NCI-H2227 (cell line): ENCODE data around the gene ACO1.

Experiments used
- DNase-seq: peaks from one replicate; lab custom pipeline; 2025; ENCODE audit not compliant: unreplicated experiment; lab: John Stamatoyannopoulos, UW

Gene ACO1

DNA sequence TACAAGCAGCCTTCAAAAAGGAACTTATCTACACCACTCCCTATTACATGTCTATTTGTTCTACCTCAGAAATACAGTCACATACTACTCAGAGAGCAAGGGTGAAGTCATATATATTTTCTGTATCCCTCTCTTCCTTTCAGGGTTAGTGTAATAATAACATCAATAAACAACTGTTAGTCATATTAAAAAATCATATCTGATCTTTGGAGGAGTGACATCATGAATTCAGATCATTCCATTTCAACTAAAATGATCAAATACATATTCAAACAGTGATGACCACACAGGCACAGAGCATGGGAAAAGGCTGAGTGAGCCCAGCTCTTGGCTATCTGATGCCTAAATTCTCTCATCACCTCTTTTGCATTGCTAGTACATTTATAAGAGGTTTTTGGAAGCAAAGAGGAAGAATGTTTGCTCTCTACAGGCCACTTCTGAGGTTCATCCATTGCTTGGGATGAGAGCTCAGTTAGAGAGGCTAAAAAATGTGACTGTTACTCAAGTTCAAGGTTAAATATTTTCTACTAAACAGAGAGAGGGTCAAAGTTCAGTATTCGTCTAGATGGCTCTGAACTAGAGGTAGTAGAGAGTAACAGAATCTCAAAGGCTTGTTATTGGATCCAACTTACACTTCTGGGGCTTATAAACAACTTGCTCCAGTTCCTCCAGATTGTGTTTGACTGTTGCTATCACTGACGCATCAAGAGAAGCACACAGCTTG, 102.6 kb downstream of the ACO1 start:
- no peak for DNase-seq

DNA sequence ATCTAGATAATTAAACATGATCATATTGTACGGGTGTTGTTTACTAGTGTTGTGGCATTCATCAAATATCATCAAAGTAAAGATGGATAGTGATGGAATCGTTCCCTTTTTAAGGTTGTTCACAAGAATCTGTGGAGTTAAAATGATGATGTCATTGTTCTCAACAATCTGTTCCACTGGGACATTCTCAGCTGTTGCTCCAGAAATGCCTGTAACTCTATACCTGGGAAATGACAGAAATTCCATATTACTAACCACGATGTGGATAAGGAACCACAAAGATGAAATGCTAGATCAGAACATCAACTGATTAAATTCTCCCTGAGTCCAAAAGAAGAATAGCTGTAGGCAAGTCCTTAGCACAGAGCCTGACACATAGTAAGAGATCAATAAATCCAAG, 103.5 kb downstream of the ACO1 start:
- no peak for DNase-seq

DNA sequence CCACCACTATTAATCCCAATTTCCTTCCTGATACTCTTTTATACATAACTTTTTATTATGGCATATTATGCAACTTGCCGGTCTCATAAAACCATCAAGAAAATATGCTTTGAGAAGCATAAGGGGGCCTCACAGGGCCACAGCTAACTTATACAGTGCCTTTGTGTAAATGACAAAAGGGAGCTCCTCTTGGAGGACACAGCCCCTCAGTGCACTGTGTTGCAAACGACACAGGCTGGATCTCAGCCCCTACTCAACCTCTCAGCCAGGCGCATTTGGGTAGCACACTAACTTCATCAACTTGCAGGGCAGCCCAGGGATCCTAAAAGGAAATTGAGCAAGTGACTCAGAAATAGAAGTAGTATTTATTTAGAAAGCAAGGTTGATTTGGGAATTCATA, 106.2 kb downstream of the ACO1 start:
- DNase-seq: no peak

DNA sequence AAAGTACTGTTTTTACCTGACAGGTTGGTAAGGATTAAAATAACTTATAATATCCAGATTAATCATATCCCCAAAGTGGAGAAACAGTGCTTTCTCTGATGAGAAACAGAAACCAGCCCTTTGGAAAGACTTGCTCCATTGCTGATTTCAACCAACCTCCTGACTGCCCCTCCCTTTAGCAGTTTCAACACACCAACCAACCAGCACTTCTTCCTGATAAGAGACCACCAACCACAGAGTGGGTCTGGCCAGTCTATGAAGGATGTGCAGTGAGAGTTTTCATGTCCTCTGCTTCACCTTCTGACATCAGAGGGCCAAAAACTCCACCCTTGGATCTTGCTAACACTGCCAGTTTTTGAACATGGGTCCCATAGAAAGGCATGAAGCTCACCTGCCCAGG, 113.5 kb downstream of the ACO1 start:
- DNase-seq: no peak

DNA sequence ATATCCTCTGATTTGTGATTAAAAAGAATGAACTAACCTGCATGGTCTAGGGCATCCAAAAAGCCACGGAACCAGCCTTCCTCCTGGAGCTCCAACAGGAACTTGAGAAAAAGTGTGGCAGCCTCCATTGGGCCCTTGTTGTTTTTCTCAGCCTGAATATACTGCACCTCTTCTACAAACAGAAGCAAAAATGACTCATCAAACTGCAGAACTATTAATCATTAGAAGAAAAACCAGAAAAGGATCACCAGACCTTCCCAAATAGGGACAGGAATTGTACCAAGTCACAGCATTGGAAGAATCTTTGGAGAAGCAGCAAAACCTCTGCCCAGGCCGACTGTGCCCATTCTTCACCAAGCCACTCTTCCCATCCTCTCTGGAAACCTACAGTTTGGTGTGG, 116.3 kb downstream of the ACO1 start:
- no peak for DNase-seq

DNA sequence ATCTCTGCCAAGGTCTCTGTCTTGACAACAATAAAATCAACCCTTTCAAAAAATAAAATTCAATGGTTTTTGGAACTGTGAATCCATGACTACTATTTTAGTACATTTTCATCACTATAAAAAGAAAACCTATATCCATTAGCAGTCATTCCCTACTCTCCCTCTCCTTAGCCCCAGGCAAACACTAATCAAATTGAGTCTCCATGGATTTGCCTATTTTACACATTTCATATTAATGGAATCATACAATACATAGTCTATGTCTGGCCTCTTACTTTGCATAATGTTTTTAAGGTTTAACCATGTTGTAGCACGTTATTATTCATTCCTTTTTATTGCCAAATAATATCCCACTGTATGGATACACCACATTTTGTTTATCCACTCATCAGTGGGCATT, 117.4 kb downstream of the ACO1 start:
- DNase-seq: no peak

DNA sequence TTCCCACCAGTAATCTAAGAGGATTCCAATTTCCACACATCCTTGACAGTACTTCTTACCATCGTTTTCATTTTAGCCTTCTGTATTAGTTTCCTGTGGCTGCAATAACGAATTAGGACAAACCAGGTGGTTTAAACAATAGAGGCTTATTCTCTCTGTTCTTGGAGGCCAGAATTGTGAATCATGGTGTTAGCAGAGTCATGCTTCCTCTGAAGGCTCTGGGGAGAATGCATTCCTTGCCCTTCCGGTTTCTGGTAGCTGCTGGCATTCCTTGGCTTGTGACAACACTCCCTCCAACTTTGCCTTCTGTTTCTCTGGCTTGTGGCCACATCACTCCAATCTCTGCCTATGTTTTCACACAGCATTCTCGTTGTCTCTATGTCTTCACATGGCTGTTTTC, 118.0 kb downstream of the ACO1 start:
- DNase-seq: no peak

DNA sequence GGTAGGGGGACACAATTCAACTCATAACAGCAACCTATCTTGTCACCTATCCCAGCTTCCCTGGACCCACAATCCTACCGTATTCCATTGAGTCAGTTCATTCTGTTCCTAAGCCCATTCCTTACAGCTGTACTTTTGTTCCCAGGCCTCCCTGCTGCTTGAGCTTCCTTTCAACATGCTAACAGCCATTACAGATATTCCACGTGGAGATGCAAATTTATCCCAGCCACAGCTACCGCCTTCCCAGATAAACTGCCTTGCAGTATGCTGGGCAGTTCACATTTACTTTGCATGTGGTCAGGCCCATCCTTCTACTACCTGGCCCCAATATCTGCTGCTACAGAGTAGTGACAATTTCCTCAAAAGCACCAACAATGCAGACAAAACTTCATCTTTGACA, 118.6 kb downstream of the ACO1 start:
- DNase-seq: no peak
